ENCODE data around the gene PGM1. TPM values are rescaled to one million over a fixed set of nuclear protein-coding genes. Genes with fewer than 3 reads are reported as not detected.

The PGM1 gene
- total and polyA plus RNA-seq, 10 of the 15 experiments (the other 5 are each of a cell fraction or from before 2014, with no cell fraction given) = 22.5 to 72.6 (median 50.8) TPM

- FAIRE-seq (no peak), DNase-seq (ENCODE audit: low read depth, low spot score) (no peak), ATAC-seq (no peak)
- RAD21 ChIA-PET (ENCODE audit: unreplicated experiment) = no interaction called here
- WGBS (ENCODE audit: insufficient coverage, insufficient replicate concordance, low lambda C conversion rate, missing lambda C conversion rate) = 89% methylated on average over 6 of the region's 6 CpGs
- no peak overlapping the region for H3K27ac ChIP-seq (ENCODE audit: control insufficient read depth, insufficient read depth)
- no peaks in the 10 kb centered on the region for H3K4me1 ChIP-seq (ENCODE audit: control insufficient read depth, insufficient read depth, low read length)
- peaks cover 0 to 33% of the 10 kb centered on the region in 2 experiments for H3K36me3 ChIP-seq (ENCODE audit: control insufficient read depth in 2 of 2, insufficient read depth in 2 of 2, low read length in 1 of 2)
- no peak overlapping the region for H3K9ac ChIP-seq (ENCODE audit: control insufficient read depth, insufficient read depth, low read length)
- intact Hi-C loops (cut with micrococcal nuclease; ENCODE audit: unreplicated experiment) = no loop called here
- H2AFZ ChIP-seq (ENCODE audit: control insufficient read depth, low read depth, low read length) = no peak overlapping the region
- no peak overlapping the region for H3K4me3 ChIP-seq
- TF ChIP-seq ZBTB40 (IDR thresholded peaks at IDR 0.05; ENCODE audit: borderline replicate concordance) = no peak
- no peak for TF ChIP-seq NFXL1 (IDR thresholded peaks at IDR 0.05; ENCODE audit: borderline replicate concordance)
- H3K9me3 ChIP-seq (replicated peaks; ENCODE audit: control insufficient read depth, insufficient read depth, low read length) = no peaks in the 10 kb centered on the region
- in situ Hi-C loops (cut with MboI) = no loop called here
- BruUV-seq (replicated peaks) = no TSS peak
- SMC1A ChIA-PET (ENCODE audit: uncharacterized antibody, unreplicated experiment) = no interaction called here
- no peaks in the 10 kb centered on the region for H3K79me2 ChIP-seq (ENCODE audit: control insufficient read depth, insufficient read depth, low read length)
- H3K27me3 ChIP-seq (replicated peaks in 1 of 2; ENCODE audit: control insufficient read depth in 2 of 2, insufficient read depth in 2 of 2, low read length in 1 of 2) = no peaks in the 10 kb centered on the region
- no peaks in the 10 kb centered on the region for H4K20me1 ChIP-seq (ENCODE audit: control insufficient read depth, insufficient read depth)
- POLR2A ChIA-PET = no interaction called here
- H3K4me2 ChIP-seq (ENCODE audit: control insufficient read depth, insufficient read depth) = no peak overlapping the region
- CTCF ChIA-PET = interaction anchor here (0.6 to 0.8 kb wide), 2 partner anchors 24 to 41 kb away, joined by 3 to 5 read pairs; no protein-coding TSS in a partner anchor
These were observed 58.0 kb downstream of the PGM1 start for GRCh38 chr1:63651161-63651701.

GRCh38 chr1:63653976-63654375 is 60.8 kb downstream of the PGM1 start:
- ATAC-seq (no peak), FAIRE-seq (no peak), DNase-seq (ENCODE audit: low read depth, low spot score) (no peak)
- Histone ChIP-seq H2AFZ (ENCODE audit: control insufficient read depth, low read depth, low read length) (no peak overlapping the region), H3K4me1 (ENCODE audit: control insufficient read depth, insufficient read depth, low read length) (no peaks in the 10 kb centered on the region), H3K27ac (ENCODE audit: control insufficient read depth, insufficient read depth) (no peak overlapping the region), H3K4me3 (no peak overlapping the region), H3K79me2 (ENCODE audit: control insufficient read depth, insufficient read depth, low read length) (no peaks in the 10 kb centered on the region), H3K36me3 (ENCODE audit: control insufficient read depth in 2 of 2, insufficient read depth in 2 of 2, low read length in 1 of 2) (peaks cover 0 to 27% of the 10 kb centered on the region in 2 experiments; a peak in 3 of 4 replicates), H3K4me2 (ENCODE audit: control insufficient read depth, insufficient read depth) (no peak overlapping the region), H3K27me3 (replicated peaks in 1 of 2; ENCODE audit: control insufficient read depth in 2 of 2, insufficient read depth in 2 of 2, low read length in 1 of 2) (no peaks in the 10 kb centered on the region), H4K20me1 (ENCODE audit: control insufficient read depth, insufficient read depth) (no peaks in the 10 kb centered on the region), H3K9me3 (replicated peaks; ENCODE audit: control insufficient read depth, insufficient read depth, low read length) (no peaks in the 10 kb centered on the region), H3K9ac (ENCODE audit: control insufficient read depth, insufficient read depth, low read length) (no peak overlapping the region)
- ChIA-PET SMC1A (ENCODE audit: uncharacterized antibody, unreplicated experiment) (no interaction called here), POLR2A (no interaction called here), CTCF (interaction anchor here (0.8 to 1.2 kb wide), 2 partner anchors 20 to 38 kb away, joined by 4 to 5 read pairs; no protein-coding TSS in a partner anchor), RAD21 (ENCODE audit: unreplicated experiment) (no interaction called here)
- 94% methylated on average over 6 of the region's 6 CpGs for WGBS (ENCODE audit: insufficient coverage, insufficient replicate concordance, low lambda C conversion rate, missing lambda C conversion rate)
- in situ Hi-C loops (cut with MboI) (no loop called here), intact Hi-C loops (cut with micrococcal nuclease; ENCODE audit: unreplicated experiment) (no loop called here)
- BruUV-seq (replicated peaks) = no TSS peak
- TF ChIP-seq NFYB (IDR thresholded peaks at IDR 0.05; ENCODE audit: insufficient read depth, low read depth, low read length) (no peak), HSF1 (IDR thresholded peaks at IDR 0.05; ENCODE audit: low read depth, low read length) (no peak), ATF7 (IDR thresholded peaks at IDR 0.05; ENCODE audit: low read depth) (no peak), CREB1 (IDR thresholded peaks at IDR 0.05; ENCODE audit: low read depth) (no peak)
- TF ChIP-seq, protein P1, sequence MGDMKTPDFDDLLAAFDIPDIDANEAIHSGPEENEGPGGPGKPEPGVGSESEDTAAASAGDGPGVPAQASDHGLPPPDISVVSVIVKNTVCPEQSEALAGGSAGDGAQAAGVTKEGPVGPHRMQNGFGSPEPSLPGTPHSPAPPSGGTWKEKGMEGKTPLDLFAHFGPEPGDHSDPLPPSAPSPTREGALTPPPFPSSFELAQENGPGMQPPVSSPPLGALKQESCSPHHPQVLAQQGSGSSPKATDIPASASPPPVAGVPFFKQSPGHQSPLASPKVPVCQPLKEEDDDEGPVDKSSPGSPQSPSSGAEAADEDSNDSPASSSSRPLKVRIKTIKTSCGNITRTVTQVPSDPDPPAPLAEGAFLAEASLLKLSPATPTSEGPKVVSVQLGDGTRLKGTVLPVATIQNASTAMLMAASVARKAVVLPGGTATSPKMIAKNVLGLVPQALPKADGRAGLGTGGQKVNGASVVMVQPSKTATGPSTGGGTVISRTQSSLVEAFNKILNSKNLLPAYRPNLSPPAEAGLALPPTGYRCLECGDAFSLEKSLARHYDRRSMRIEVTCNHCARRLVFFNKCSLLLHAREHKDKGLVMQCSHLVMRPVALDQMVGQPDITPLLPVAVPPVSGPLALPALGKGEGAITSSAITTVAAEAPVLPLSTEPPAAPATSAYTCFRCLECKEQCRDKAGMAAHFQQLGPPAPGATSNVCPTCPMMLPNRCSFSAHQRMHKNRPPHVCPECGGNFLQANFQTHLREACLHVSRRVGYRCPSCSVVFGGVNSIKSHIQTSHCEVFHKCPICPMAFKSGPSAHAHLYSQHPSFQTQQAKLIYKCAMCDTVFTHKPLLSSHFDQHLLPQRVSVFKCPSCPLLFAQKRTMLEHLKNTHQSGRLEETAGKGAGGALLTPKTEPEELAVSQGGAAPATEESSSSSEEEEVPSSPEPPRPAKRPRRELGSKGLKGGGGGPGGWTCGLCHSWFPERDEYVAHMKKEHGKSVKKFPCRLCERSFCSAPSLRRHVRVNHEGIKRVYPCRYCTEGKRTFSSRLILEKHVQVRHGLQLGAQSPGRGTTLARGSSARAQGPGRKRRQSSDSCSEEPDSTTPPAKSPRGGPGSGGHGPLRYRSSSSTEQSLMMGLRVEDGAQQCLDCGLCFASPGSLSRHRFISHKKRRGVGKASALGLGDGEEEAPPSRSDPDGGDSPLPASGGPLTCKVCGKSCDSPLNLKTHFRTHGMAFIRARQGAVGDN (IDR thresholded peaks at IDR 0.05) = no peak

All from GM12878 (cell line).